ENCODE data around the gene NLRC5.
A peak's percentile ranks its signal among the peaks of the same experiment; 100 is the strongest.

NLRC5 gene

GRCh38 chr16:56988948-56989945, at the start of gene NLRC5:
NLRC5 (plus strand) TSS chr16:56989557; CDS start chr16:57020713, 31,156 bp downstream.
- peak; percentile 85 for DNase-seq (ENCODE audit: low read depth)

GRCh38 chr16:56939801-56940200, 49.6 kb upstream of the NLRC5 start:
- no peak for DNase-seq (ENCODE audit: low read depth)

GRCh38 chr16:56941092-56941491, 48.3 kb upstream of the NLRC5 start:
- DNase-seq (ENCODE audit: low read depth) = no peak

- no peak for DNase-seq (ENCODE audit: low read depth)
Observed at GRCh38 chr16:56941856-56942331, 47.5 kb upstream of the NLRC5 start.

GRCh38 chr16:56943761-56944375, 45.5 kb upstream of the NLRC5 start:
- DNase-seq (ENCODE audit: low read depth) = no peak

- DNase-seq (ENCODE audit: low read depth) = no peak
Observed at GRCh38 chr16:56944954-56945839, 44.2 kb upstream of the NLRC5 start.

- DNase-seq (ENCODE audit: low read depth) = no peak
Observed at GRCh38 chr16:56945847-56946527, 43.4 kb upstream of the NLRC5 start.

GRCh38 chr16:56946767-56947603, 42.4 kb upstream of the NLRC5 start:
- DNase-seq (ENCODE audit: low read depth) = no peak

- DNase-seq (ENCODE audit: low read depth) = no peak
Observed at GRCh38 chr16:56947604-56947995, 41.8 kb upstream of the NLRC5 start.

- no peak for DNase-seq (ENCODE audit: low read depth)
Observed at GRCh38 chr16:56948234-56948633, 41.1 kb upstream of the NLRC5 start.

- no peak for DNase-seq (ENCODE audit: low read depth)
Observed at GRCh38 chr16:56950051-56950450, 39.3 kb upstream of the NLRC5 start.

GRCh38 chr16:56950455-56950854, 38.9 kb upstream of the NLRC5 start:
- no peak for DNase-seq (ENCODE audit: low read depth)

- peak; percentile 53 for DNase-seq (ENCODE audit: low read depth)
Observed at GRCh38 chr16:56950881-56951771, 38.2 kb upstream of the NLRC5 start.

- DNase-seq (ENCODE audit: low read depth) = no peak
Observed at GRCh38 chr16:56953006-56953405, 36.4 kb upstream of the NLRC5 start.

GRCh38 chr16:56956076-56956475, 33.3 kb upstream of the NLRC5 start:
- DNase-seq (ENCODE audit: low read depth) = no peak

- DNase-seq (ENCODE audit: low read depth) = no peak
Observed at GRCh38 chr16:56956756-56957155, 32.6 kb upstream of the NLRC5 start.

GRCh38 chr16:56960681-56961281, 28.6 kb upstream of the NLRC5 start:
- peak; percentile 52 for DNase-seq (ENCODE audit: low read depth)

- no peak for DNase-seq (ENCODE audit: low read depth)
Observed at GRCh38 chr16:56961386-56961785, 28.0 kb upstream of the NLRC5 start.

- DNase-seq (ENCODE audit: low read depth) = no peak
Observed at GRCh38 chr16:56961851-56962281, 27.5 kb upstream of the NLRC5 start, which contains the start of gene CETP. CETP (plus strand) TSS chr16:56961950; CDS start chr16:56961980, 30 bp downstream.

Measured in iris pigment epithelial cell (primary cell).